Testis (tissue), 2 donors: ENCODE data around the gene ABI3BP.

Experiments used
- CTCF ChIP-seq, 3 experiments: fragments of 450-650 bp in 2 of 3; fragments of 200-600 bp in 1 of 3; sonication (generic) in 1 of 3; IDR thresholded peaks; one replicate each; pipeline ENCODE4 v1.5.1; 2016 to 2019; ENCODE audit warnings: antibody characterized with exemption in 3 of 3, mild to moderate bottlenecking in 2 of 3, moderate library complexity in 1 of 3
- POLR2A ChIP-seq: fragments of 450-650 bp; IDR thresholded peaks from one replicate; pipeline ENCODE4 v1.6.1; 2017; ENCODE audit warnings: antibody characterized with exemption, mild to moderate bottlenecking, moderate library complexity

GRCh38 chr3:100893108-100893507 is 100.1 kb downstream of the ABI3BP start:
- TF ChIP-seq CTCF (IDR thresholded peaks at IDR 0.05), result no peak
- TF ChIP-seq POLR2A, result no peak
